ENCODE data around the gene IGF1.

The IGF1 gene

GRCh38 chr12:102504280-102504679 is 23.9 kb upstream of the IGF1 start:
- DNase-seq, result no peak
- no peak overlapping the region for H3K27ac ChIP-seq

GRCh38 chr12:102503831-102504230 is 23.5 kb upstream of the IGF1 start:
- Histone ChIP-seq H3K27ac (no peak overlapping the region), H3K9me3 (ENCODE audit: severe bottlenecking) (peaks cover 2% of the 10 kb centered on the region), H3K36me3 (no peaks in the 10 kb centered on the region), H3K4me3 (ENCODE audit: low read depth, low read length) (no peak overlapping the region), H3K27me3 (ENCODE audit: insufficient read depth, low read depth, severe bottlenecking) (no peaks in the 10 kb centered on the region)
- no peak for TF ChIP-seq CTCF (IDR thresholded peaks at IDR 0.05; ENCODE audit: low read depth, low read length)
- no peak for DNase-seq

More at GRCh38 chr12:102504280-102504679, 23.9 kb upstream of the IGF1 start:
- no peaks in the 10 kb centered on the region for H3K27me3 ChIP-seq (ENCODE audit: insufficient read depth, low read depth, severe bottlenecking)
- no peaks in the 10 kb centered on the region for H3K36me3 ChIP-seq
- TF ChIP-seq CTCF (IDR thresholded peaks at IDR 0.05; ENCODE audit: low read depth, low read length), result no peak
- H3K4me3 ChIP-seq (ENCODE audit: low read depth, low read length), result no peak overlapping the region
- H3K9me3 ChIP-seq (ENCODE audit: severe bottlenecking), result peaks cover 2% of the 10 kb centered on the region

GRCh38 chr12:102503056-102503681 is 22.8 kb upstream of the IGF1 start:
- no peak for DNase-seq

GRCh38 chr12:102501773-102502172 is 21.4 kb upstream of the IGF1 start:
- no peak for DNase-seq
- no peak overlapping the region for H3K4me3 ChIP-seq (ENCODE audit: low read depth, low read length)
- H3K36me3 ChIP-seq, result no peaks in the 10 kb centered on the region
- no peaks in the 10 kb centered on the region for H3K27me3 ChIP-seq (ENCODE audit: insufficient read depth, low read depth, severe bottlenecking)
- TF ChIP-seq CTCF (IDR thresholded peaks at IDR 0.05; ENCODE audit: low read depth, low read length), result no peak
- H3K9me3 ChIP-seq (ENCODE audit: severe bottlenecking), result peaks cover 2% of the 10 kb centered on the region
- no peak overlapping the region for H3K27ac ChIP-seq

More at GRCh38 chr12:102503056-102503681, 22.8 kb upstream of the IGF1 start:
- TF ChIP-seq CTCF (IDR thresholded peaks at IDR 0.05; ENCODE audit: low read depth, low read length), result no peak
- no peaks in the 10 kb centered on the region for H3K36me3 ChIP-seq
- peaks cover 2% of the 10 kb centered on the region for H3K9me3 ChIP-seq (ENCODE audit: severe bottlenecking)
- H3K27me3 ChIP-seq (ENCODE audit: insufficient read depth, low read depth, severe bottlenecking), result no peaks in the 10 kb centered on the region
- no peak overlapping the region for H3K27ac ChIP-seq
- no peak overlapping the region for H3K4me3 ChIP-seq (ENCODE audit: low read depth, low read length)

- Histone ChIP-seq H3K27me3 (ENCODE audit: insufficient read depth, low read depth, severe bottlenecking) (no peaks in the 10 kb centered on the region), H3K36me3 (no peaks in the 10 kb centered on the region), H3K4me3 (ENCODE audit: low read depth, low read length) (no peak overlapping the region), H3K9me3 (ENCODE audit: severe bottlenecking) (no peaks in the 10 kb centered on the region), H3K27ac (no peak overlapping the region)
- no peak for DNase-seq
- no peak for TF ChIP-seq CTCF (IDR thresholded peaks at IDR 0.05; ENCODE audit: low read depth, low read length)
Observed at GRCh38 chr12:102498471-102498870, 18.1 kb upstream of the IGF1 start.

GRCh38 chr12:102497743-102498142 is 17.4 kb upstream of the IGF1 start:
- H3K4me3 ChIP-seq (ENCODE audit: low read depth, low read length), result no peak overlapping the region
- no peak for DNase-seq
- no peaks in the 10 kb centered on the region for H3K36me3 ChIP-seq
- H3K9me3 ChIP-seq (ENCODE audit: severe bottlenecking), result no peaks in the 10 kb centered on the region
- no peak for TF ChIP-seq CTCF (IDR thresholded peaks at IDR 0.05; ENCODE audit: low read depth, low read length)
- no peaks in the 10 kb centered on the region for H3K27me3 ChIP-seq (ENCODE audit: insufficient read depth, low read depth, severe bottlenecking)
- H3K27ac ChIP-seq, result no peak overlapping the region
